GM18517 (cell line): Measurements from ENCODE around the gene KRTAP27-1.

ENCODE experiments used
- ATAC-seq: cut with Tn5 transposase; IDR thresholded peaks from one replicate; pipeline ENCODE4 v1.9.1; 2021; ENCODE audit warnings: mild to moderate bottlenecking, moderate library complexity; ENCODE audit not compliant: unreplicated experiment

Gene KRTAP27-1

GRCh38 chr21:30337276-30337744 is at the start of gene KRTAP27-1:
Gene KRTAP27-1, minus strand, starts transcription at chr21:30337694. Its CDS starts 26 bp downstream, at chr21:30337668.
- ATAC-seq, result no peak

- no peak for ATAC-seq
These were observed 44.7 kb upstream of the KRTAP27-1 start for GRCh38 chr21:30382201-30382600.

GRCh38 chr21:30372139-30372770 is 34.8 kb upstream of the KRTAP27-1 start, which contains the start of gene KRTAP13-2:
Gene KRTAP13-2, minus strand, starts transcription at chr21:30372271. Its CDS starts 58 bp downstream, at chr21:30372213.
- no peak for ATAC-seq

- ATAC-seq, result no peak
These were observed 18.4 kb upstream of the KRTAP27-1 start for GRCh38 chr21:30355906-30356305.

- no peak for ATAC-seq
These were observed 17.0 kb upstream of the KRTAP27-1 start for GRCh38 chr21:30354308-30355005.

- ATAC-seq, result no peak
These were observed 14.0 kb upstream of the KRTAP27-1 start for GRCh38 chr21:30351534-30351933.

GRCh38 chr21:30349572-30349971 is 12.1 kb upstream of the KRTAP27-1 start:
- ATAC-seq, result no peak

GRCh38 chr21:30348506-30348905 is 11.0 kb upstream of the KRTAP27-1 start, which contains the start of gene KRTAP23-1:
Gene KRTAP23-1, minus strand, starts transcription at chr21:30348606. Its CDS starts 0 bp downstream, at chr21:30348606.
- ATAC-seq, result no peak

GRCh38 chr21:30345014-30345413 is 7.5 kb upstream of the KRTAP27-1 start:
- ATAC-seq, result no peak

GRCh38 chr21:30340714-30341573 is 3.5 kb upstream of the KRTAP27-1 start:
- ATAC-seq, result peak; percentile 56

GRCh38 chr21:30338717-30339116 is 1.2 kb upstream of the KRTAP27-1 start:
- no peak for ATAC-seq

GRCh38 chr21:30337772-30338171 is 278 bp upstream of the KRTAP27-1 start:
- no peak for ATAC-seq

GRCh38 chr21:30336596-30336995 is 898 bp downstream of the KRTAP27-1 start:
- no peak for ATAC-seq

GRCh38 chr21:30333736-30334135 is 3.8 kb downstream of the KRTAP27-1 start:
- no peak for ATAC-seq

GRCh38 chr21:30332681-30333080 is 4.8 kb downstream of the KRTAP27-1 start:
- ATAC-seq, result no peak

- ATAC-seq, result no peak
These were observed 8.2 kb downstream of the KRTAP27-1 start for GRCh38 chr21:30329203-30329875.

- ATAC-seq, result no peak
These were observed 11.1 kb downstream of the KRTAP27-1 start for GRCh38 chr21:30326390-30326789.

- no peak for ATAC-seq
These were observed 17.3 kb downstream of the KRTAP27-1 start, which contains the start of gene KRTAP26-1 for GRCh38 chr21:30320215-30320614. Gene KRTAP26-1, minus strand, starts transcription at chr21:30320315. Its CDS starts 280 bp downstream, at chr21:30320035.

GRCh38 chr21:30315701-30316100 is 21.8 kb downstream of the KRTAP27-1 start:
- no peak for ATAC-seq

GRCh38 chr21:30306884-30307283 is 30.6 kb downstream of the KRTAP27-1 start:
- ATAC-seq, result no peak
